ENCODE results near the gene CHGA.

- no peak for TF ChIP-seq POLR2A (IDR thresholded peaks at IDR 0.05)
- TF ChIP-seq, protein P1, sequence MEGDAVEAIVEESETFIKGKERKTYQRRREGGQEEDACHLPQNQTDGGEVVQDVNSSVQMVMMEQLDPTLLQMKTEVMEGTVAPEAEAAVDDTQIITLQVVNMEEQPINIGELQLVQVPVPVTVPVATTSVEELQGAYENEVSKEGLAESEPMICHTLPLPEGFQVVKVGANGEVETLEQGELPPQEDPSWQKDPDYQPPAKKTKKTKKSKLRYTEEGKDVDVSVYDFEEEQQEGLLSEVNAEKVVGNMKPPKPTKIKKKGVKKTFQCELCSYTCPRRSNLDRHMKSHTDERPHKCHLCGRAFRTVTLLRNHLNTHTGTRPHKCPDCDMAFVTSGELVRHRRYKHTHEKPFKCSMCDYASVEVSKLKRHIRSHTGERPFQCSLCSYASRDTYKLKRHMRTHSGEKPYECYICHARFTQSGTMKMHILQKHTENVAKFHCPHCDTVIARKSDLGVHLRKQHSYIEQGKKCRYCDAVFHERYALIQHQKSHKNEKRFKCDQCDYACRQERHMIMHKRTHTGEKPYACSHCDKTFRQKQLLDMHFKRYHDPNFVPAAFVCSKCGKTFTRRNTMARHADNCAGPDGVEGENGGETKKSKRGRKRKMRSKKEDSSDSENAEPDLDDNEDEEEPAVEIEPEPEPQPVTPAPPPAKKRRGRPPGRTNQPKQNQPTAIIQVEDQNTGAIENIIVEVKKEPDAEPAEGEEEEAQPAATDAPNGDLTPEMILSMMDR (IDR thresholded peaks at IDR 0.05): no peak
These were observed 4.0 kb downstream of the CHGA start for GRCh38 chr14:92926931-92927330.
